ENCODE measurements around the gene ABLIM1.

Gene ABLIM1

GRCh38 chr10:114646426-114646825 is 11.6 kb downstream of the ABLIM1 start:
- DNase-seq, result no peak

- no peak for DNase-seq
Measured at GRCh38 chr10:114645706-114646105, 12.4 kb downstream of the ABLIM1 start.

GRCh38 chr10:114643158-114643557 is 14.9 kb downstream of the ABLIM1 start:
- DNase-seq, result no peak

GRCh38 chr10:114642729-114643128 is 15.3 kb downstream of the ABLIM1 start:
- no peak for DNase-seq

- no peak for DNase-seq
Measured at GRCh38 chr10:114638821-114639625, 19.1 kb downstream of the ABLIM1 start.

GRCh38 chr10:114635797-114636550 is 22.1 kb downstream of the ABLIM1 start:
- peak; percentile 36 to 40 for DNase-seq

- DNase-seq, result no peak
Measured at GRCh38 chr10:114635101-114635500, 23.0 kb downstream of the ABLIM1 start.

- no peak for DNase-seq
Measured at GRCh38 chr10:114634609-114634979, 23.5 kb downstream of the ABLIM1 start.

GRCh38 chr10:114632869-114633715 is 25.0 kb downstream of the ABLIM1 start:
- no peak for DNase-seq

- no peak for DNase-seq
Measured at GRCh38 chr10:114631666-114632417, 26.2 kb downstream of the ABLIM1 start.

GRCh38 chr10:114631090-114631665 is 26.9 kb downstream of the ABLIM1 start:
- DNase-seq, result no peak

- DNase-seq, result no peak
Measured at GRCh38 chr10:114629824-114630730, 28.0 kb downstream of the ABLIM1 start.

- no peak for DNase-seq
Measured at GRCh38 chr10:114629083-114629823, 28.8 kb downstream of the ABLIM1 start.

- DNase-seq, result no peak
Measured at GRCh38 chr10:114628106-114628505, 30.0 kb downstream of the ABLIM1 start.

GRCh38 chr10:114626841-114627240 is 31.2 kb downstream of the ABLIM1 start:
- no peak for DNase-seq

- DNase-seq, result no peak
Measured at GRCh38 chr10:114624951-114625780, 32.9 kb downstream of the ABLIM1 start.

- no peak for DNase-seq
Measured at GRCh38 chr10:114624422-114624821, 33.7 kb downstream of the ABLIM1 start.

- DNase-seq, result no peak
Measured at GRCh38 chr10:114623661-114624294, 34.3 kb downstream of the ABLIM1 start.

- DNase-seq, result no peak
Measured at GRCh38 chr10:114623155-114623554, 34.9 kb downstream of the ABLIM1 start.
